ENCODE measurements around the gene ALG3. TPM values are rescaled to one million over a fixed set of nuclear protein-coding genes. Genes with fewer than 3 reads are reported as not detected.
A peak's percentile ranks its signal among the peaks of the same experiment; 100 is the strongest.
"Not testable (repeated sequence)": the region's sequence is repeated elsewhere in the genome, so short reads cannot be mapped to it uniquely, and the experiment has no call there.

The ALG3 gene
- 20.5 and 25.0 TPM in 2 replicates for total RNA-seq

GRCh38 chr3:184248454-184249411 lies at the start of gene ALG3:
TSS of gene ALG3 (minus strand) at chr3:184248962. CDS start at chr3:184248940, 22 bp downstream.
- peak; percentile 78 to 91 for DNase-seq (ENCODE audit: low read depth in 2 of 2)

- no peak for DNase-seq (ENCODE audit: low read depth in 2 of 2)
Observed at GRCh38 chr3:184296616-184297015, 47.9 kb upstream of the ALG3 start.

GRCh38 chr3:184295771-184296170 lies 47.0 kb upstream of the ALG3 start:
- DNase-seq (ENCODE audit: low read depth in 2 of 2), result no peak

- no peak for DNase-seq (ENCODE audit: low read depth in 2 of 2)
Observed at GRCh38 chr3:184291738-184292445, 43.1 kb upstream of the ALG3 start.

GRCh38 chr3:184291044-184291737 lies 42.4 kb upstream of the ALG3 start:
- no peak for DNase-seq (ENCODE audit: low read depth in 2 of 2)

GRCh38 chr3:184290331-184290730 lies 41.6 kb upstream of the ALG3 start:
- DNase-seq (ENCODE audit: low read depth in 2 of 2), result no peak

- peak; percentile 28 to 53 for DNase-seq (ENCODE audit: low read depth in 2 of 2)
Observed at GRCh38 chr3:184289426-184289938, 40.7 kb upstream of the ALG3 start.

- peak; percentile 90 to 96 for DNase-seq (ENCODE audit: low read depth in 2 of 2)
Observed at GRCh38 chr3:184284696-184285095, 35.9 kb upstream of the ALG3 start.

GRCh38 chr3:184283681-184284080 lies 34.9 kb upstream of the ALG3 start:
- no peak for DNase-seq (ENCODE audit: low read depth in 2 of 2)

GRCh38 chr3:184282941-184283340 lies 34.2 kb upstream of the ALG3 start:
- DNase-seq (ENCODE audit: low read depth in 2 of 2), result no peak

- DNase-seq (ENCODE audit: low read depth in 2 of 2), result no peak
Observed at GRCh38 chr3:184277366-184277765, 28.6 kb upstream of the ALG3 start.

- no peak for DNase-seq (ENCODE audit: low read depth in 2 of 2)
Observed at GRCh38 chr3:184275961-184276910, 27.5 kb upstream of the ALG3 start, which contains the start of gene ECE2. TSS of gene ECE2 (plus strand) at chr3:184276022. CDS start at chr3:184276154, 132 bp downstream.

GRCh38 chr3:184275381-184275701 lies 26.6 kb upstream of the ALG3 start:
- no peak for DNase-seq (ENCODE audit: low read depth in 2 of 2)

GRCh38 chr3:184272269-184272668 lies 23.5 kb upstream of the ALG3 start:
- no peak for DNase-seq (ENCODE audit: low read depth in 2 of 2)

GRCh38 chr3:184267249-184267648 lies 18.5 kb upstream of the ALG3 start:
- not testable (repeated sequence) for DNase-seq (ENCODE audit: low read depth in 2 of 2)

- no peak for DNase-seq (ENCODE audit: low read depth in 2 of 2)
Observed at GRCh38 chr3:184262764-184263179, 14.0 kb upstream of the ALG3 start.

GRCh38 chr3:184261854-184262763 lies 13.3 kb upstream of the ALG3 start:
- peak in 1 of 2 donors; percentile 26 for DNase-seq (ENCODE audit: low read depth in 2 of 2)

- DNase-seq (ENCODE audit: low read depth in 2 of 2), result peak in 1 of 2 donors; percentile 69
Observed at GRCh38 chr3:184261270-184261853, 12.6 kb upstream of the ALG3 start, which contains the start of gene CAMK2N2. TSS of gene CAMK2N2 (minus strand) at chr3:184261553. CDS start at chr3:184261285, 268 bp downstream.

- DNase-seq (ENCODE audit: low read depth in 2 of 2), result no peak
Observed at GRCh38 chr3:184260724-184261269, 12.0 kb upstream of the ALG3 start.

Data from dermis microvascular lymphatic vessel endothelial cell (primary cell).